NCI-H187 treated with DMSO at 0.1 percent for 48 hours (cell line): Measurements from ENCODE around the gene ABHD1.

Experiments
- DNase-seq: peaks from one replicate; lab custom pipeline; 2025; lab: John Stamatoyannopoulos, UW

ABHD1 gene

DNA sequence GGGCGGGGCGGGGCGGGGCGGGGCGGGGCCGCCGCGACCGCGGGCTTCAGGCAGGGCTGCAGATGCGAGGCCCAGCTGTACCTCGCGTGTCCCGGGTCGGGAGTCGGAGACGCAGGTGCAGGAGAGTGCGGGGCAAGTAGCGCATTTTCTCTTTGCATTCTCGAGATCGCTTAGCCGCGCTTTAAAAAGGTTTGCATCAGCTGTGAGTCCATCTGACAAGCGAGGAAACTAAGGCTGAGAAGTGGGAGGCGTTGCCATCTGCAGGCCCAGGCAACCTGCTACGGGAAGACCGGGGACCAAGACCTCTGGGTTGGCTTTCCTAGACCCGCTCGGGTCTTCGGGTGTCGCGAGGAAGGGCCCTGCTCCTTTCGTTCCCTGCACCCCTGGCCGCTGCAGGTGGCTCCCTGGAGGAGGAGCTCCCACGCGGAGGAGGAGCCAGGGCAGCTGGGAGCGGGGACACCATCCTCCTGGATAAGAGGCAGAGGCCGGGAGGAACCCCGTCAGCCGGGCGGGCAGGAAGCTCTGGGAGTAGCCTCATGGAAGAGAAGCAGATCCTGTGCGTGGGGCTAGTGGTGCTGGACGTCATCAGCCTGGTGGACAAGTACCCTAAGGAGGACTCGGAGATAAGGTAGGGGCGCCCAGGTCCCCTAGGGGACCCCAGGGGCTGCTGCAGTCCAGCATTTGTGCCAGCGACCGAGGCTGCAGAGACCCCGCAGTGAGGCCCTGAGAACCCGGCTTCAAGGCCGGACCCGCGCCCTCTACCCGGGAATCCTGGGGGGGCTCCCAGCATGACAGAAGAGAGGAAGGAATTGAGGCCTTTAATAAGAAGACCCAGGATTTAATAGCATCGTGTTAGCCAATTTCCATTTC is 36.7 kb upstream of the ABHD1 start, which contains the start of gene KHK:
TSS of gene KHK (plus strand) at position 49 of the 870 bp plus-strand sequence. CDS start at position 537, 488 bp downstream.
- DNase-seq: no peak

DNA sequence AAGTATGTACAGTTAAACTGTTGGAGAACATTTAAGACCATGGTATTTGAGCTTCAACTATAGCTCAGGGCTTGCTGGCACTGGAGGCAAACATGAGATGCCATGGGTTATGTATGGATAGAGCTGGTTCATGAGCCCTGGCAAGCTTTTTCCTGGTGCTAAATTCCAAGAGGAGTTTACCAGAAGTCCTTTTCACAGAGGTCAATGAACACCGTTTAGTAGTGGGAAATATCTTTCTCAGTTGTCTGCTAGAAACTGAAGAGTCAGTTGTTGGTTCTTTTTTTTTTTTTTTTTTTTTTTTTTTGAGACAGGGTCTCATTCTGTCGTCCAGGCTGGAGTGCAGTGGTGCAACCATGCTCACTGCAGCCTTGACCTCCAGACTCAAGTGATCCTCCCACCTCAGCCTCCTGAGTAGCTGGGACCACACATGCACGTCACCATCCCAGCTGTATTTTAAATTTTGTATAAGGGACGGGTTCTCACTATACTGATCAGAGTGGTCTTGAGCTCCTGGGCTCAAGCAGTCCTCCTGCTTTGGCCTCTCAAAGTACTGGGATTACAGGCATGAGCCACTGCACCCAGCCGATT is 35.7 kb upstream of the ABHD1 start:
- DNase-seq: no peak

DNA sequence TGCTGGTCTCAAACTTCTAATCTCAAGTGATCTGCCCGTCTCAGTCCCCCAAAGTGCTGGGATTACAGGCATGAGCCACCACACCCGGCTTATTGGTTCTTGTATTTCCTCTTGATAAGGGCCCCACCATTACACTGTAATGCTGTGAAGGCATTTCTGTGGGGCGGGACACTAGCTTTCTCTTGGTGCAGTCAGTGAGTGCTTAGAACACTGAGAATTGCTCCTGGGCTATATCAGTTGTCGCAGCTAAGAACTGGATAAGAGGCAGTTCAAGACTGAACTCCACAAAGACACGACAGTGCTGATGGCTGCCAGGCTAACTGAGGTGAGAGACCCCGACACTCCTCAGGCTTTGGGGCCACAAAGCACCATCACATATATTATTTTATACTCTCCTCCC is 35.0 kb upstream of the ABHD1 start:
- DNase-seq: no peak

DNA sequence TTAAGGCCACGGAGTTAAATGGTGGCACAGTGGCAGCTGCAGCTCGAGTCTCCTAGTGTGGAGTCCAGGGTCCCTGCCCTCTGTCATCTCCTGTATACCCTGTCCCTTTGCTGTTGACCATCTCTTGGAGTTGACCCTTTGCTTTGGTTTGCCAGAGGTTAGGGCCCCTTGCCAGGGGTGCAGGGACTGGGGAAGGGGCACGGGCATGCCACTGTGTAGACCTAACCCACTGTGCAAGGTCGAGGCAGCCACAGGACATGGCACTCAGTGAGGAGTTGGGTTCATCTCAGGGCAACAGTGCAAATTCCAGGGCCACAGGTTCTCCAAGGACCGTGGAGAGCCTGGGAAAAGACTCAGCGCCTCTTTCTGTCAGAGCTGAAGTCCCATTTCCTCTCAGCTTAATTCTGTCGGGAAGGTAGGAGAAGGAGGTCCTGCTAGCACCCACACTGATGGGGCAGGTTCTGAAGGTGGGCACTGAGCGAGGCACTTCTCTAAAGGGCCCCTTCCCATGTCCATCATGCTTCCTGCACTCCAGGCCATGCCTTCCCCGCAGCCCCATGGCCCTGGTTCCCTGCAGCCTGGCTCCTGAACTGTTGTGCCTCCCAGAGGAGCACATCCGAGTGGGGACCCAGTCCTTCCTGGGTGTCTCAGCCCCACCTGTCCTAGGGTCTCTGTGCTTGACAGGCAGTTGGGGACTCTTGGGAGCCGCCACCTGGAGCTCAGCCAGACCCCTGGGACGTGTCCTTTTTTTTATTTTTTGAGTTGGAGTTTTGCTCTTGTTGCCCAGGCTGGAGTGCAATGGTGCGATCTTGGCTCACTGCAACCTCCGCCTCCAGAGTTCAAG is 34.3 kb upstream of the ABHD1 start:
- DNase-seq: no peak

DNA sequence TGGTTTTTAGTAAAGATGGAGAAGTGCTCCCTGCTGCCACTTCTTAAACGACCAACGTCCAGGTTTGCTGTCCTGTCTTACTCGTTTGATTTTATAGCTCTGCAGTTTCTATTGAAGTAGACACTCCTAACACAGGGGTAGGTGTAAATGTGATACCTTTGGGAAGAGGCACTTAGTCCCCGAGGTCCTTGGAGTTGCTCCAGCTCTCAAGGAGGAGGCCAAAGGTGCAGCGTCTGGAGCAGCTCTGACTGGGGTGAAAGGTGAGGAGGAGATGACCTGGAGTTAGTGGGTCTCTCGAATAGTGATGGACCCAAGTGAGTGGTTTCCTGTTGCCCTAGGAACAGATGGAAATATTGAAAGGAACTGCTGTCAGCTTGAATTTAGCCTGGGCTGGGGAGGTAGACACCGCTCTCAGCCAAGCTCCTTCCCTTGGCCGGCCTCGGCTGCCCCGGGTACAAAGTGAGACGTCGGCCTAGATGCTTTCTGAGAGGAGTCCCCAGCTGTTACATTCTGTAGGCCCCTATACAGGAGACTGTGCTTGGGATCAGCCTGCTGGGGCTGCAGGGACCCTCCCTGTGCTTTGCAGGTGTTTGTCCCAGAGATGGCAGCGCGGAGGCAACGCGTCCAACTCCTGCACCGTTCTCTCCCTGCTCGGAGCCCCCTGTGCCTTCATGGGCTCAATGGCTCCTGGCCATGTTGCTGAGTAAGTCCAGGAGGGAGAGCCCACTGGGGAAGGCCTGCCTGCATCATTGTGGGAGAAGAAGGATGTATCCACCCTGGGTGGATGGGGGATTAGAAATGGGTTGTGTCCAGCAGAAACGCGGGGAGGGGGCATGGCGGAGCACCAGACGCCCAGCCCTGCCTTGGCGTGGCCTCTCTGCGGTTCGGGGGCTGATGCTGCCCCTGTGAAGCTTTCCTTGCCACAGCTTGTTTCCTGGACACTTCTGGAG is 31.6 kb upstream of the ABHD1 start:
- no peak for DNase-seq

DNA sequence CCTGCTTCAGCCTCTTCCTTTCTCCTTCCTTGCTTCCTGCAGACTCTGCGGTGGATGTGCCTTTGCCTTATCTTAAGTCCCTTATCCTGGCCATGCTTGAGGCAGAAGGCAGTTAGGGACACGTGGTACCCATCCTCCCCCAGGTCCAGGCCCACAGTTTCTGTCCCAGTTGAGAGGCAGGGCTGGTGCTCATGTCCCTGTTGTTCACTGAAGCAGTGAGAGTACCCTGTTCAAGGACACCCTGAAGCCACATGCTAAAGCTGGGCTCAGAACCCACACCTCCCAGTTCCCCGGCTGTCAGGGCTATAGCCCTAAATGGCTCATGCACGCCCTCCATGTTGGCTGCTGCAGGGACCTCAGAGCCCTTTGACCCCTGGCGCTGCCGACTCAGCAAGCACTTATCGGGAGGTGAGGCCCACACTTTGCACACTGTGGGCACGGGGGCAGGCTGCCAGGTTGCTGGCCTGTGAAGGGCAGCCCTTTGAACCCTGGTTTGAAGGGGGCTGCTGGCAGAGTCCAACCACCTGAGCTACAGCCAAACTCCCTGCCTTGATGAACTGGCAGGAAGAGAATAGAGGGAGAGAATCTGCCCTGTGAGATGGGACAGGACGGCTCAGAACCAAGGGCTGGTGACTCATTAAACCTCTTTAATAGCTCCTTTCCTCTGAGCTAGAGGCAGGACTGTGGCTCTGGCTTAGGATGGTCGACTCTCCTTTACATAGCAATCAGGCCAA is 30.8 kb upstream of the ABHD1 start:
- no peak for DNase-seq

DNA sequence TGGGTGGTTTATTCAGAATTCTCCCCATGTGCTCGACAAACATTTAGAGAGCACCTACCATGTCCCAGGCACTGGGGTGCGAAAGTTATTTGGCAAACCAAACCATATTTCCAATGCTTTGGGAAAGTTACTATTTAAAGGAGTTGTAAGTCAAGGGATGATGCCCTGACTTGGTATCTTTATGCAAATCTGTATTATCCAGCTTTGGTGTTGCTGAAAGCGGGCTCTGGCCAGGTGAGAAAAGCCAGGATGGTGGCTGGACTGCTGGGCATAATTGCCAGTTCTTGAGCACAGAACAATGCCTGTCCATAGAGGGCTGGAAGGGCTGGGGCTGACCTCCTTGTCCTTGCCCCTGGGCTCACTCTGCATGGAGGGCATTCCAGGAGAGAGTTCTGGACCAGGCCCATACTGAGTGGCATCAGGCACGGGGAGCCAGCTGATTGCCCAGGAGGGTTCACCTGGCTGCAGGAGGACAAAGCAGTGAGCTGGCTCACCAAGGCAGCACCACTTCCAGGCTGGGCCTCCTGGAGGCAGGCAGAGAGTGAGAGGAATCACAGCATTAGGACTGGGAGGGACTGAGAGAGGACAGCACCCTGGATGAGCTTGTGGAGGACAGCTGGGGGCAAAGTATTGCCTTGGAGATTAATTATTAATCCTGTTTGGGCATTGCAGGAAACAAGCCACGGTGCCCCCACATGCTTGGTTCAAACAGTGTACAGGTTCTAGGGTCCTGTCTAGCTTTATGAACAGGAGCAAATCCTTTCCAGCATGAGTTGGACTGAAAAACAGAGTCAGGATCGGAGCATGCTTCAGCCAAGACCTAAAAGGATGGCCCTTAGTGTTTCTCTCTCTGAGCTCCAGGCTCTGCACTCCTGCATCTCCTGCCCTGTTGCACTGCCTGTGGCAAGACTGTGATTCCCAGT is 29.9 kb upstream of the ABHD1 start:
- no peak for DNase-seq

DNA sequence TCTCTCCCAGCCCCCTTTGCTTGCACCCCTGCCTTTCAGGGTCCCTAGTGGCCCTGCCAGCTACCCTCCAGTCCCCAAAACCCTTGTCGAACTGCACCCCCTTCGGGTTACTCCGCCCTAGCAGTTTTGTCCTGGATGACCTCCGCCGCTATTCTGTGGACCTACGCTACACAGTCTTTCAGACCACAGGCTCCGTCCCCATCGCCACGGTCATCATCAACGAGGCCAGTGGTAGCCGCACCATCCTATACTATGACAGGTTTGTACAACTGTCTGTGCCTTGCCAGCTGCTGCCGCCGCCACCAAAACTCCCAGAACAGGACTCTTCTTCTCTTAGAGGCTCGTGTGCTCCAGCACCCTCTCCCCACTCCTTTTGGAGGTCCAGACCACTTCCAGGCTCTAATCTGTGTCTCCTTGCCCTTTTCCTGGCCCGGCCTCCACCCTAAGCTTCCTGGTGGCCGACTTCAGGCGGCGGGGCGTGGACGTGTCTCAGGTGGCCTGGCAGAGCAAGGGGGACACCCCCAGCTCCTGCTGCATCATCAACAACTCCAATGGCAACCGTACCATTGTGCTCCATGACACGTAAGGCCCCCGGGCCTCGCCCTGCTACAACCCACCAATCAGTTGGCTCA is 29.1 kb upstream of the ABHD1 start:
- no peak for DNase-seq

DNA sequence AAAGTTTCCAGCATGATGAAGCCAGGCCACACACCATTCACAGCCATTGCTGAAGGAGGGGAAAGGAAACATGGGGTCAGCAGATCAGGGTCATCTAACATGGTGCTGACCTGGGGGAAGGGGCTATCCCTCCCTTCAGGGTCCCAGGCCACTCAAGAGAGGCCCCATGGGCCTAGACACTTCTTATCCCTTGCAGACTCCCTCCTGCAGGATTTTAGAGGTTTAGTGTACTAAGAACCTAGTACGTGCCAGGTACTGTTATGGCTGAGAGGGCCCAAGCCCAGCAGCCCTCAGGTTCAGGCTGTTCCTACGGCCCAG is 28.2 kb upstream of the ABHD1 start:
- DNase-seq: no peak

DNA sequence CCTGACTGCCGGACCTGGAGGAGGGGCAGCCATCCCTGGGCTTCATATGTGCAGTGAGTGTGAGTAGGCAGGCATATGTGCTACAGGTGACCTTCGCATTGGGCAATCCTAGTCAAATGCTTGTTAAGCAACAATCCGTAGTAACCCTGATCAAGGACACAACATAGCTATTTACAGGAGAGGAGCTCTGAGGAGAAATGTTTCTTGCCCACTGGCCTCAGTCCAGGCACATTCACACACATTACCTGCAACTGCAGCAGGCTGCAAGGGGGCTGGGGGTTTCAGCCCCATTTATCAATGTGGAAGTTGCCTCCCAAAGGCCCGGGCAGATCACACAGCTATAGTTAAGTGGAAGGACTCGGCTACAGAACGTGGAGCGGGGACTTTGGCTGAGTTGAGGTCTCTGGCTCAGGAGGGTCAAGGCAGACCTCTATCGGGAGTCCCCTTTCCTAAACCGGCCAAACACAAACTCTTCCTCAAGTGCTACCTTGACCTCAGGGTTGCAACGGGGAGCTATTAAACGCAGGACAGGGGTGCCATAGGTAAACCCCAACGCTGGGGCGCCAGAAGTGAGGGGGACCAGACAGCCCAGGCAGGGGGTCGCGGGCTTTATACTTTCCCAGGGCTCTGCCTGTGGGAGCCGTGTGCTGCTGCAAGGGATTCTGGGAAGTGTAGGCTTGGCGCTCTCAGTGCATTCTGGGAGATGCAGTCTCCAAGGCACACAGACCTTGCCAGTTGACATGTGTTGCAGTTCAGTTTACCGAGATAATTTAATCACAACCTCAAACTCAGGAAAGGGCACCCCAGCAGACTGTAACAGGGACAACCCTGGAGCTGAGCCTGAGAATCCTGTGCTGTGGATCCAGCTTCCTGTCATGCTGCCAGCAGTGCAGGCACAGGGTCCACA is 27.6 kb upstream of the ABHD1 start:
- no peak for DNase-seq

DNA sequence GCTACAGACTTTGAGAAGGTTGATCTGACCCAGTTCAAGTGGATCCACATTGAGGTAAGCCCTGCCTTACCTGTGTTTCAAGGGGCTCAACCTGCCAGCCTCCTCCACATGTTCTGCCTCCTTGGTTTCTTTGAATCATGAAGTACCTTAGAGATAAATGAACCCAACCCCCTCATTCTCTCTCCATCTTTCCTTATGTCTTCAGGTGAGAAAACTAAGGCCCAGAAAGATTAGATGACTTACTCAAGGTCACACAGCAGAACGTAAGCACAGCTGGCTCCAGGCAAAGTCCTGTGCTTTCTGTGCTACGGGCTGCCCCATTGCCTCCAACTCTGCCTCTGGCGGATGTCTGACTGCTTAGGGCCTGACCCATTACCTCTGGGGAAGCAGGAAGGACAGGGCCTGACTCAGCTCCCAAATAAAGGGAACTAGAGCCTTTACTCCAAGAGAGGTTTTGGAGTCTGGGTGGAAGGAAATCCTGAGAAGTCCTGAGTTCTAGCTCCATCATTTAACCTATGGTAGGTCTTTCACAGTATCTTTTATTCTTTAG is 26.8 kb upstream of the ABHD1 start:
- no peak for DNase-seq

DNA sequence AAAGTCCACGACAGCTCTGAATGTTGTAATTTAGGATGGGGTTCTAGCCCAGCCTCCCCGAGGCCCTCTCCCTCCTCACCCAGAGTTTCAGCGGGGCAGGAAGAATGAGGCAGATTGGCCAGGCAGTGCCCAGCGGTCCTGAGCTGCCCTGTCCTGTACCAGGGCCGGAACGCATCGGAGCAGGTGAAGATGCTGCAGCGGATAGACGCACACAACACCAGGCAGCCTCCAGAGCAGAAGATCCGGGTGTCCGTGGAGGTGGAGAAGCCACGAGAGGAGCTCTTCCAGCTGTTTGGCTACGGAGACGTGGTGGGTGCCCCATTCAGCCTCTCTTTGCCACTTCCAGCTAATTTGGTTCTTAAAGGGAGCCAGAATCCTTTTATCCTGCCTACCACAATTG is 26.3 kb upstream of the ABHD1 start:
- no peak for DNase-seq

DNA sequence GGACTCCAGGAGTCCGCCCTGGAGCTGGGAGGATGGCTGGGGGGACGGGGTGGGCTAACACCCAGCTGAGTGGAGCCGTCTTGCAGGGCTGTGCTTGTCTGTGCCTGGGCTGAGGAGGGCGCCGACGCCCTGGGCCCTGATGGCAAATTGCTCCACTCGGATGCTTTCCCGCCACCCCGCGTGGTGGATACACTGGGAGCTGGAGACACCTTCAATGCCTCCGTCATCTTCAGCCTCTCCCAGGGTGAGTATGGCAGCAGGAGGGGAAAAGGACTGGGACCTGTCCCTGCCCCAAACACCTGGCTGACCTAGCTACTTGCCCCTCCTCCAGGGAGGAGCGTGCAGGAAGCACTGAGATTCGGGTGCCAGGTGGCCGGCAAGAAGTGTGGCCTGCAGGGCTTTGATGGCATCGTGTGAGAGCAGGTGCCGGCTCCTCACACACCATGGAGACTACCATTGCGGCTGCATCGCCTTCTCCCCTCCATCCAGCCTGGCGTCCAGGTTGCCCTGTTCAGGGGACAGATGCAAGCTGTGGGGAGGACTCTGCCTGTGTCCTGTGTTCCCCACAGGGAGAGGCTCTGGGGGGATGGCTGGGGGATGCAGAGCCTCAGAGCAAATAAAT is 24.2 kb upstream of the ABHD1 start:
- DNase-seq: no peak

DNA sequence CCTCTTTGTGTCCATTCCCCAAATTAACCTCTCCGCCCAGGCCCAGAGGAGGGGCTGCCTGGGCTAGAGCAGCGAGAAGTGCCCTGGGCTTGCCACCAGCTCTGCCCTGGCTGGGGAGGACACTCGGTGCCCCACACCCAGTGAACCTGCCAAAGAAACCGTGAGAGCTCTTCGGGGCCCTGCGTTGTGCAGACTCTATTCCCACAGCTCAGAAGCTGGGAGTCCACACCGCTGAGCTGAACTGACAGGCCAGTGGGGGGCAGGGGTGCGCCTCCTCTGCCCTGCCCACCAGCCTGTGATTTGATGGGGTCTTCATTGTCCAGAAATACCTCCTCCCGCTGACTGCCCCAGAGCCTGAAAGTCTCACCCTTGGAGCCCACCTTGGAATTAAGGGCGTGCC is 23.6 kb upstream of the ABHD1 start:
- DNase-seq: no peak

DNA sequence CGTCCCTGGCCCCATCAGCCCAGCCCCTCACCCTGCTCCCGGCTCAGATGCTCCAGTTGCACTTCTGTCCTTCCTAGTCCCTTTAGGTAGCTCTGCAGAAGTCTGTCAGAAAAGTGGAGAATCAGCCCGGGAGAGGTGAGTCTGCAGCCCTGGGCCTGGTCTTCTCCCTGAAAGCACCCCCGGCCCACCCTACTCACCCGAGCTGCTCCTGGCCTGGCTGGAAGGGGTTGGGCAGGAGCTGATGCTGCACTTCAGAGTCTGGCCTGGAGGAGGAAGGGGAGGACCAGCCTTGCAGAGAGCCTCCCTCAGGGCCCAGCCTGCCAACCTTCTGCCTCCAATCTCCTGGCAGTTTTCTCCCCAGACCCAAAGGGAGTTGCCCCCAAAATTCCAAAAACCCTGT is 21.3 kb upstream of the ABHD1 start:
- DNase-seq: no peak

DNA sequence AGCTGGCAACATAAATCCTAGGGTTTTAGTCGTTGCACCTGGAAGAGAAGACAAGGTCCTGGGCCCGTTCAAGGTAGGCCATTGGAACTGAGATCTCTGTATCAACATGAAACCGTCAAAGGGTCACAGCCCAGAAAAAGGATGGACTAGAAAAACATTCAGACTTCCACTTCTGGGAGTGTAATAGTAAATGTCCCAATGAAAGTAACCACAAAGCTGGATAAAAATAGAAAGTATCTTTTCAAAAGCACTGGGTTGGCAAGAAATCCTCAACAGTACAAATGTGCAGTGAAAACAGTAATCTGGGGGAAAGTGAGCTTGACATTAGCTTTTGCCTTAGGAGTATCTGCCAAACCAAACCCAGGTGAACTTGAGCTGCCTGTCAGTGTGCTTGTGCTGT is 17.6 kb upstream of the ABHD1 start:
- no peak for DNase-seq

DNA sequence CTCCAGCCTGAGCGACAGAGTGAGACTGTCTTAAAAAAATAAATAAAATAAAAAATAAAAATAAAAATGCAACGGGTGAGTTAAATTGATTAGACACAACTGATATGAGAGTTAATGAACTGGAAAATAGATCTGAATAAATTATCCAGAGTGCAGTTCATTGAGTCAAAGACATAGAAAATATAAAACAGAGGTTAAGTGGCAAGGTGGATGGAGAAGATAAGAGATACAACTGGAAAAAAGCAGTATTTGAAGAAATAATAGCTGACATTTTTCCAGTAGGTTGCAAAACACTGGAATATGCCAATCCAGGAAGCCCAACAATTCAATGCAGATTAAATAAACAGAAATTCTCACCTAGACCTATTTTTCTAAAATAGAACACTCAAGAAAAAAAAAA is 15.4 kb upstream of the ABHD1 start:
- DNase-seq: no peak

DNA sequence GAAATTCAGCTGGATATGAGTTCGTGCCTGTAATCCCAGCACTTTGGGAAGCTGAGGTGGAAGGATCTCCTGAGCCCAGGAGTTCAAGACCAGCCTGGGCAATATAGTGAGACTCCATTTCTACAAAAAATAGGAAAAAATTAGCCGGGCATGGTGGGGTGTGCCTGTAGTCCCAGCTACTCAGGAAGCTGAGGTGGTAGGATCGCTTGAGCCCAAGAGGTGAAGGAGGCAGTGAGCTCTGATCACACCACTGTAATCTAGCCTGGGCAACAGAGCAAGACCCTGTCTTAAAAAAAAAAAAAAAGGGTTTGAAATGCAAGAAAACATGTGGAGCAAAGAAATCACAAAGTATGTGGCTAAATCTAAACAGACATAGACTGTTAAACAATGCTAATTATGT is 14.5 kb upstream of the ABHD1 start:
- DNase-seq: no peak
